GM12891 (cell line): ENCODE measurements around the gene GPS1.

Source experiments
- PAX5 ChIP-seq: IDR thresholded peaks from 2 replicates; pipeline ENCODE4 v1.6.1; 2011; ENCODE audit warnings: low read length, moderate library complexity, mild to moderate bottlenecking; ENCODE audit not compliant: insufficient read depth, severe bottlenecking
- POLR2A ChIP-seq: IDR thresholded peaks from 2 replicates; pipeline ENCODE4 v1.6.1; 2011; ENCODE audit warnings: low read depth, low read length, control low read depth
- POLR2AphosphoS5 ChIP-seq: IDR thresholded peaks from 2 replicates; pipeline ENCODE4 v1.6.1; 2011; ENCODE audit warnings: low read depth, low read length, control low read depth
- SPI1 ChIP-seq: IDR thresholded peaks from 2 replicates; pipeline ENCODE4 v1.6.1; 2011; ENCODE audit warnings: low read depth, low read length, control low read depth
- TAF1 ChIP-seq: IDR thresholded peaks from 2 replicates; pipeline ENCODE4 v1.6.1; 2011; ENCODE audit warnings: low read depth, low read length, control low read depth

DNA sequence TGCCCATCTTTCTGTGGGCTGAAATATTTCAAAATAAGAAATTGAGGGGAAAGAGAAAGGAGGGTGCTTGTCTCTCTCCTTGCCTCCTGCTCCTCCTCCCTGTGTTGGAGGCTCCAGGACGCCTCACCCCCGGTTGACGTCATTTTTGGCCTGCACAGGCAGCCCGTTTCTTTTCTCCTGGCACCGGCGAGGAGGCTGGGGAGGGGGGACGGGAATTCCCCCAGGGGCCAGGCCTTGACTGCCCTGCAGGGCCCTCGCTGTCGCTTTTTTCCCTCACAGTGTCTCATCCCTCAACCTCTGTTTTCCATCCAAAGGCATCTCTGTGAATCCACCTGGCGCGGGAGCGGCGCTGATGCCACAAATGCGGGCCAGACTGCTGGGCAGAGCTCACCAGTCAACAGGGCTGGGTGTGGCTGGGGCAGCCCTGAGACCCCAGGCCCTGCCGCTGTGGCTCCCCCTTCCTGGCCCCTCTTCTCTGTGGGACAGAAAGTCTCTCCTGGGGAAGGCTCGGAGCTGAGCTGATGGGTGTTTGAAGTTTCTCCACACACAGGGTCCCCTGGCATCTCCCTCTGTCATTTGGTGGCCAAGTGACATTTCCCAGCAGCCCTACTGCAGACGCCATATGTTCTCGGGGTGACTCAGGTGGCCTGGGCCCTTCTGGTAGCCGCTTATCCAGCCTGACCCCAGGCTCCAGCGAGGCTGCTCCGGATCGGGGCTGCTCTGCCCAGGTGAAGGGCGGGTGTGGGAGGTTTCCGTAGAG is 45.0 kb upstream of the GPS1 start:
- TF ChIP-seq POLR2A (no peak), TAF1 (no peak), SPI1 (no peak), PAX5 (no peak), POLR2AphosphoS5 (no peak)
